Rectal smooth muscle tissue (tissue), 1 donor: ENCODE measurements around the gene SMYD3.
A peak's percentile ranks its signal among the peaks of the same experiment; 100 is the strongest.

ENCODE experiments used
- H3K27ac ChIP-seq: one replicate; pipeline ENCODE4 v1.7.0; 2013; ENCODE audit warnings: low read depth, low read length, inconsistent platforms
- H3K27me3 ChIP-seq: one replicate; pipeline ENCODE4 v1.7.0; 2013; ENCODE audit warnings: low read length; ENCODE audit not compliant: control insufficient read depth, insufficient read depth
- H3K36me3 ChIP-seq: one replicate; pipeline ENCODE4 v1.7.0; 2013; ENCODE audit warnings: low read length; ENCODE audit not compliant: control insufficient read depth, insufficient read depth
- H3K4me1 ChIP-seq: one replicate; pipeline ENCODE4 v1.7.0; 2013; ENCODE audit warnings: low read length; ENCODE audit not compliant: control insufficient read depth, insufficient read depth
- H3K4me3 ChIP-seq: one replicate; pipeline ENCODE4 v1.7.0; 2013; ENCODE audit warnings: low read length
- H3K9ac ChIP-seq: one replicate; pipeline ENCODE4 v1.7.0; 2013; ENCODE audit warnings: low read length

Gene SMYD3

GRCh38 chr1:246482805-246483568, 24.1 kb downstream of the SMYD3 start:
- Histone ChIP-seq H3K27me3 (no peaks in the 10 kb centered on the region), H3K36me3 (no peaks in the 10 kb centered on the region), H3K9ac (no peak overlapping the region), H3K27ac (no peak overlapping the region), H3K4me1 (peaks cover 3% of the 10 kb centered on the region), H3K4me3 (peak overlapping the region; percentile 7)

- H3K9ac ChIP-seq = no peak overlapping the region
- H3K27me3 ChIP-seq = no peaks in the 10 kb centered on the region
- H3K36me3 ChIP-seq = no peaks in the 10 kb centered on the region
- H3K4me1 ChIP-seq = peaks cover 3% of the 10 kb centered on the region
- no peak overlapping the region for H3K4me3 ChIP-seq
- H3K27ac ChIP-seq = no peak overlapping the region
Measured at GRCh38 chr1:246479061-246479460, 28.0 kb downstream of the SMYD3 start.

GRCh38 chr1:246477634-246478033, 29.4 kb downstream of the SMYD3 start:
- no peak overlapping the region for H3K4me3 ChIP-seq
- no peaks in the 10 kb centered on the region for H3K27me3 ChIP-seq
- no peaks in the 10 kb centered on the region for H3K36me3 ChIP-seq
- H3K9ac ChIP-seq = no peak overlapping the region
- no peaks in the 10 kb centered on the region for H3K4me1 ChIP-seq
- H3K27ac ChIP-seq = no peak overlapping the region

- H3K4me1 ChIP-seq = no peaks in the 10 kb centered on the region
- no peaks in the 10 kb centered on the region for H3K36me3 ChIP-seq
- H3K9ac ChIP-seq = no peak overlapping the region
- no peak overlapping the region for H3K27ac ChIP-seq
- H3K4me3 ChIP-seq = no peak overlapping the region
- no peaks in the 10 kb centered on the region for H3K27me3 ChIP-seq
Measured at GRCh38 chr1:246476771-246477170, 30.3 kb downstream of the SMYD3 start.

GRCh38 chr1:246471688-246472087, 35.4 kb downstream of the SMYD3 start:
- H3K4me3 ChIP-seq = no peak overlapping the region
- no peaks in the 10 kb centered on the region for H3K4me1 ChIP-seq
- no peak overlapping the region for H3K27ac ChIP-seq
- no peaks in the 10 kb centered on the region for H3K36me3 ChIP-seq
- no peaks in the 10 kb centered on the region for H3K27me3 ChIP-seq
- no peak overlapping the region for H3K9ac ChIP-seq

DNA sequence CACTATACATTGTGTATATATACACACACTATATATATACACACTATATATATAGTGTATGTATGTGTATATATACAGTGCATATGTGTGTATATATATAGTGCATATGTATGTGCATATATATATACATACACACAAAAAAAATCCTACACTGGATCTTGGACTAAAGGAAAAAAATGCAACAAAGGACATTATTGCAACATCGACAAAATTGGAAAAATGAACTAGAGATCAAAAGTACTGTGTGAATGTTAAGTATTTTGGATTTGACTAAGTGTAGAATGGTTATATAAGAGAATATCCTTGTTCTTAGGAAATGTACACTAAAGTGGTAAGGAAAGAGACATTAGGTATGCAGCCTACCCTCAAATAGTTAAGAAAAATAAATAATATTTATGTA, 36.5 kb downstream of the SMYD3 start:
- H3K4me3 ChIP-seq = no peak overlapping the region
- H3K9ac ChIP-seq = no peak overlapping the region
- no peak overlapping the region for H3K27ac ChIP-seq
- no peaks in the 10 kb centered on the region for H3K4me1 ChIP-seq
- H3K27me3 ChIP-seq = no peaks in the 10 kb centered on the region
- no peaks in the 10 kb centered on the region for H3K36me3 ChIP-seq

DNA sequence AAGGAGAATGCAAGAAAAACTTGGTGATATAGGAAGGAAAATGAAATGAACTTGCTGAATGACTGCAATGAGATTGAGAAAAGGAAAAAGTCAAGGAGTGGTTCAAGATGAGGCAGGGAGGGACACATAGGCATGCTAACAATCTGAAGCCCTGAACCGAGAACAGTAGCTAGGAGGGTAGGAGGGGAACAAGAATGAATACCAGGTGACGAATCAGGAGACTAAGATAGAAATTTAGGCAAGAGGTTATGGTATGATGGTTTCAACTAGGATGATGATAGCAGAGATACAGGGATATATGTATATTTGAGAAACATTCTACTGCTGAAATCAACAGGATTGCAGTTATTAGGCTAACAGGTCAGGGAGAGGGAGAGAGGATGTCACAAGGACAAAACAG, 44.1 kb downstream of the SMYD3 start:
- Histone ChIP-seq H3K27ac (no peak overlapping the region), H3K9ac (no peak overlapping the region), H3K4me1 (no peaks in the 10 kb centered on the region), H3K27me3 (no peaks in the 10 kb centered on the region), H3K36me3 (no peaks in the 10 kb centered on the region), H3K4me3 (no peak overlapping the region)

- Histone ChIP-seq H3K27me3 (no peaks in the 10 kb centered on the region), H3K27ac (no peak overlapping the region), H3K36me3 (no peaks in the 10 kb centered on the region), H3K4me1 (no peaks in the 10 kb centered on the region), H3K4me3 (no peak overlapping the region), H3K9ac (no peak overlapping the region)
Measured at GRCh38 chr1:246460406-246460805, 46.7 kb downstream of the SMYD3 start.

DNA sequence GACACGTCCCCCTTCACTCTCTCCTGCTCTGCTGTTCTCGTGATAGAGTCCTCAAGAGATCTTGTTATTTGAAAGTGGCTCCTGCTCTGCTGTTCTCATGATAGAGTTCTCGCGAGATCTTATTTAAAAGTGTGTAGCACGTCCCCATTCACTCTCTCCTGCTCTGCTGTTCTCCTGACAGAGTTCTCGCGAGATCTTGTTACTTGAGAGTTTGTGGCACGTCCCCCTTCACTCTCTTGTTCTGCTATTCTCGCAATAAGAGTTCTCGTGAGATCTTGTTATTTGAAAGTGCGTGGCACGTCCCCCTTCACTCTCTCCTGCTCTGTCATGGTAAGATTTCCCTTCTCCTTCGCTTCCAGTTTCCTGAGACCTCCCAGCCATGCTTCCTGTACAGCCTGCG, 47.9 kb downstream of the SMYD3 start:
- H3K36me3 ChIP-seq = no peaks in the 10 kb centered on the region
- H3K4me1 ChIP-seq = no peaks in the 10 kb centered on the region
- no peak overlapping the region for H3K4me3 ChIP-seq
- no peaks in the 10 kb centered on the region for H3K27me3 ChIP-seq
- H3K9ac ChIP-seq = no peak overlapping the region
- H3K27ac ChIP-seq = no peak overlapping the region

GRCh38 chr1:246455476-246455875, 51.6 kb downstream of the SMYD3 start:
- H3K4me3 ChIP-seq = no peak overlapping the region
- H3K27ac ChIP-seq = no peak overlapping the region
- no peaks in the 10 kb centered on the region for H3K36me3 ChIP-seq
- H3K4me1 ChIP-seq = no peaks in the 10 kb centered on the region
- no peak overlapping the region for H3K9ac ChIP-seq
- H3K27me3 ChIP-seq = no peaks in the 10 kb centered on the region

DNA sequence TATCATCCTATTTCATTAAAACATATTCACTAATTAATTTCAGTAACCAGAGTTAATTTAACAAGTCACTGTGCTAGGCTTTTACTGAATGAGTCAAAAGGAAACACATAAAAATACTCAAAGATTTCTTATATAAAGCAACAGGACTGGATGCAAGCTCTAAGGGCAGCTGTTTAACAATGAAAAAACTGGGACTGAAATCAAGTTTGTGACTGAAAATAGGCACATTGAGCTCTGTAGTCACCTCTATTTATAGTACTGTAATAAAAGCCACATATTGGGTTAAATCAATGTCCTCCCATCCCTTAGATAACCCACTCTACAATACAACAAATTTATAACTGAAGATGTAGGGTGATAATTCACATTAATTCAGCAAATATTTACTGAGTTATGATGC, 52.4 kb downstream of the SMYD3 start:
- H3K9ac ChIP-seq = no peak overlapping the region
- H3K36me3 ChIP-seq = no peaks in the 10 kb centered on the region
- H3K4me1 ChIP-seq = no peaks in the 10 kb centered on the region
- H3K27me3 ChIP-seq = no peaks in the 10 kb centered on the region
- H3K4me3 ChIP-seq = no peak overlapping the region
- H3K27ac ChIP-seq = no peak overlapping the region

- H3K36me3 ChIP-seq = no peaks in the 10 kb centered on the region
- no peaks in the 10 kb centered on the region for H3K4me1 ChIP-seq
- H3K27ac ChIP-seq = no peak overlapping the region
- no peak overlapping the region for H3K4me3 ChIP-seq
- no peak overlapping the region for H3K9ac ChIP-seq
- H3K27me3 ChIP-seq = no peaks in the 10 kb centered on the region
Measured at GRCh38 chr1:246450611-246451251, 56.3 kb downstream of the SMYD3 start.

- Histone ChIP-seq H3K27me3 (no peaks in the 10 kb centered on the region), H3K36me3 (no peaks in the 10 kb centered on the region), H3K4me3 (no peak overlapping the region), H3K9ac (no peak overlapping the region), H3K4me1 (no peaks in the 10 kb centered on the region), H3K27ac (no peak overlapping the region)
Measured at GRCh38 chr1:246448373-246448772, 58.7 kb downstream of the SMYD3 start.
